ENCODE results near the gene C11orf91. TPM values are rescaled to one million over a fixed set of nuclear protein-coding genes. Genes with fewer than 3 reads are reported as not detected.
A peak's percentile ranks its signal among the peaks of the same experiment; 100 is the strongest.

The C11orf91 gene
- total RNA-seq, 1 experiment from 2014 or later, result 0.22 TPM

DNA sequence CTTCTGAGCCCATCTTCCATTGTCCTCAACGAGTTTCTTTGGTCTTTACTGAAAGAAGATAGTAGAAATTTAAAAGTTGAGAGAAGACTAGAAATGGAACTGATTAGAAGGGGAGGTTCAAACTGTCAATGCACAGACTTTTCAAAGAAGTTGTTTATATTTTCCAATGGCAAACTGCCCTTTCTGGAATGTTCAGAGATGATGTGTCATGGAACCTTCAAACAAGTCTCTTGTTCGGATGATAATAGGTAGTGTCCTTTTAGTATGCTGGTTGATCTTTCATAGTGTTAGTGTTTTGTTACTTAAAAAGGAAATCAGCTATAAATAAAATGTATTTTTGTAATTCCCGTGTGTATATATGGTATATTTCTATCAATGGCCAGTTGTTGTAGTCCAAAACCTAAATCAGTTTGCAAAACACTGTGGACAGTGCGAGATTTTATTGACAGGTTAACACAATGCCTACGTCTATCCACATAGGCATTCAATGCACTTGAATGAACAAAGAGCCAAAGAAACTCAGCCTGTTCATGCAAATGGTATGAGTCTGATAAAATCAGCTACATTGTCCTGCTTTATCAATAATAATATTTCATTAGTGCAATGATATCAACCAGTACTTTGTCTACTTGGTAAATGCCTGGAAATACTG is 30.9 kb downstream of the C11orf91 start (continued):
- TF ChIP-seq ZNF219 (CRISPR knock-in tag; IDR thresholded peaks at IDR 0.05; ENCODE audit: borderline replicate concordance), result no peak
- TF ChIP-seq ZNF263 (CRISPR knock-in tag; IDR thresholded peaks at IDR 0.05; ENCODE audit: low read depth), result no peak
- TF ChIP-seq TCF7 (CRISPR knock-in tag; IDR thresholded peaks at IDR 0.05; ENCODE audit: low read depth), result no peak
- TF ChIP-seq, protein P1, sequence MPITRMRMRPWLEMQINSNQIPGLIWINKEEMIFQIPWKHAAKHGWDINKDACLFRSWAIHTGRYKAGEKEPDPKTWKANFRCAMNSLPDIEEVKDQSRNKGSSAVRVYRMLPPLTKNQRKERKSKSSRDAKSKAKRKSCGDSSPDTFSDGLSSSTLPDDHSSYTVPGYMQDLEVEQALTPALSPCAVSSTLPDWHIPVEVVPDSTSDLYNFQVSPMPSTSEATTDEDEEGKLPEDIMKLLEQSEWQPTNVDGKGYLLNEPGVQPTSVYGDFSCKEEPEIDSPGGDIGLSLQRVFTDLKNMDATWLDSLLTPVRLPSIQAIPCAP (CRISPR knock-in tag; IDR thresholded peaks at IDR 0.05), result no peak
- TF ChIP-seq, protein P2, sequence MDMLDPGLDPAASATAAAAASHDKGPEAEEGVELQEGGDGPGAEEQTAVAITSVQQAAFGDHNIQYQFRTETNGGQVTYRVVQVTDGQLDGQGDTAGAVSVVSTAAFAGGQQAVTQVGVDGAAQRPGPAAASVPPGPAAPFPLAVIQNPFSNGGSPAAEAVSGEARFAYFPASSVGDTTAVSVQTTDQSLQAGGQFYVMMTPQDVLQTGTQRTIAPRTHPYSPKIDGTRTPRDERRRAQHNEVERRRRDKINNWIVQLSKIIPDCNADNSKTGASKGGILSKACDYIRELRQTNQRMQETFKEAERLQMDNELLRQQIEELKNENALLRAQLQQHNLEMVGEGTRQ (CRISPR knock-in tag; IDR thresholded peaks at IDR 0.05), result no peak

DNA sequence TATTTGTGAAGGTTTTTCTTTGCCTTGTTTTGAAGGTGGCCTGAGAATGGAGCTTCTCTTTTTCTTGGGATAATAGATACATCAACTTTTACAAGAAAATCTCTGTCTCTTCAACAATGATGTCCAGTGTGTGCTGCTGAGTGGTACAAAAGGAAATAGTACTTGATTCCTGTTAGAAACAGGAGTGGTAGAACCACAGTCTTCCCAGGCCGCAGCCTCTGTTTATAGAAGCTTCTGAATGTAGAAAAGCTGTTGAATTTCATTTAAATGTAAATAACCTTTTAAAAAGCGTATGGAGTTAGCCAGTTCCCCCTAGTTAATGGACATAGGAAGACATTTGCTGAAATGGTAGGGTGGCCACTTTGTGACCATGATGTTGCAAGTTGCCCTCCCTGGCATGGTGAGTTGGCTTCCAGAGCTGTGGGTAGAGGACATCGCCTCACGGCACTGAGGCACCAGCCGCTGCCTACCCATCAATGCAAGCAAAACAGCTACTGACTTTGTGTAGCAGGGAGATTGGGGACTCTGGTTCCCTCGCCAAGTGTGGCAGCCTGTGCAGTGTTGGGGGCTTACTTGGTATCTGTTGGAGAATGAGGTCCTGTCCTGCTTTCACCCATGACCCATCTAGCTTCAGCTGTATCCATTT is 31.6 kb downstream of the C11orf91 start:
- Mint-ChIP-seq H3K36me3 (peaks cover 9% of the 10 kb centered on the region), H3K27ac (peak overlapping the region; percentile 50; the same call in 1 of the 2 replicates), H3K4me1 (peaks cover 51% of the 10 kb centered on the region), H3K9me3 (peaks cover 16% of the 10 kb centered on the region), H3K4me3 (no peak overlapping the region), H3K27me3 (ENCODE audit: low read depth) (no peaks in the 10 kb centered on the region)
- DNase-seq (ENCODE audit: low spot score) (no peak), ATAC-seq (no peak)
- CTCF ChIA-PET, result interaction anchor here (1.2 kb wide), 1 partner anchor 74 kb away, joined by 3 read pairs; no protein-coding TSS in a partner anchor
- TF ChIP-seq, protein P3, sequence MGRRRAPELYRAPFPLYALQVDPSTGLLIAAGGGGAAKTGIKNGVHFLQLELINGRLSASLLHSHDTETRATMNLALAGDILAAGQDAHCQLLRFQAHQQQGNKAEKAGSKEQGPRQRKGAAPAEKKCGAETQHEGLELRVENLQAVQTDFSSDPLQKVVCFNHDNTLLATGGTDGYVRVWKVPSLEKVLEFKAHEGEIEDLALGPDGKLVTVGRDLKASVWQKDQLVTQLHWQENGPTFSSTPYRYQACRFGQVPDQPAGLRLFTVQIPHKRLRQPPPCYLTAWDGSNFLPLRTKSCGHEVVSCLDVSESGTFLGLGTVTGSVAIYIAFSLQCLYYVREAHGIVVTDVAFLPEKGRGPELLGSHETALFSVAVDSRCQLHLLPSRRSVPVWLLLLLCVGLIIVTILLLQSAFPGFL (CRISPR knock-in tag; IDR thresholded peaks at IDR 0.05; ENCODE audit: borderline replicate concordance), result no peak
- TF ChIP-seq SMAD3 (CRISPR knock-in tag; IDR thresholded peaks at IDR 0.05; ENCODE audit: borderline replicate concordance) (no peak), NR2C2 (CRISPR knock-in tag; IDR thresholded peaks at IDR 0.05) (no peak), ATF1 (CRISPR knock-in tag; IDR thresholded peaks at IDR 0.05) (no peak), ZNF416 (CRISPR knock-in tag; IDR thresholded peaks at IDR 0.05) (no peak), CREM (CRISPR knock-in tag; IDR thresholded peaks at IDR 0.05) (no peak), IRF2 (CRISPR knock-in tag; IDR thresholded peaks at IDR 0.05; ENCODE audit: borderline replicate concordance, low read depth) (no peak), PRRX2 (CRISPR knock-in tag; IDR thresholded peaks at IDR 0.05) (no peak), ESRRA (CRISPR knock-in tag; IDR thresholded peaks at IDR 0.05; ENCODE audit: borderline replicate concordance) (no peak), RELA (CRISPR knock-in tag; IDR thresholded peaks at IDR 0.05; ENCODE audit: borderline replicate concordance) (no peak), ETV6 (CRISPR knock-in tag; IDR thresholded peaks at IDR 0.05) (no peak), FOXK1 (CRISPR knock-in tag; IDR thresholded peaks at IDR 0.05) (no peak), NFATC4 (CRISPR knock-in tag; IDR thresholded peaks at IDR 0.05) (no peak)
- TF ChIP-seq, protein P4, sequence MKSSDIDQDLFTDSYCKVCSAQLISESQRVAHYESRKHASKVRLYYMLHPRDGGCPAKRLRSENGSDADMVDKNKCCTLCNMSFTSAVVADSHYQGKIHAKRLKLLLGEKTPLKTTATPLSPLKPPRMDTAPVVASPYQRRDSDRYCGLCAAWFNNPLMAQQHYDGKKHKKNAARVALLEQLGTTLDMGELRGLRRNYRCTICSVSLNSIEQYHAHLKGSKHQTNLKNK (CRISPR knock-in tag; IDR thresholded peaks at IDR 0.05), result no peak
- TF ChIP-seq, protein P2 (CRISPR knock-in tag; IDR thresholded peaks at IDR 0.05), result no peak
- TF ChIP-seq, protein P5, sequence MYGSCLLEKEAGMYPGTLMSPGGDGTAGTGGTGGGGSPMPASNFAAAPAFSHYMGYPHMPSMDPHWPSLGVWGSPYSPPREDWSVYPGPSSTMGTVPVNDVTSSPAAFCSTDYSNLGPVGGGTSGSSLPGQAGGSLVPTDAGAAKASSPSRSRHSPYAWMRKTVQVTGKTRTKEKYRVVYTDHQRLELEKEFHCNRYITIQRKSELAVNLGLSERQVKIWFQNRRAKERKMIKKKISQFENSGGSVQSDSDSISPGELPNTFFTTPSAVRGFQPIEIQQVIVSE (CRISPR knock-in tag; IDR thresholded peaks at IDR 0.05; ENCODE audit: borderline replicate concordance), result no peak
- TF ChIP-seq, protein P6, sequence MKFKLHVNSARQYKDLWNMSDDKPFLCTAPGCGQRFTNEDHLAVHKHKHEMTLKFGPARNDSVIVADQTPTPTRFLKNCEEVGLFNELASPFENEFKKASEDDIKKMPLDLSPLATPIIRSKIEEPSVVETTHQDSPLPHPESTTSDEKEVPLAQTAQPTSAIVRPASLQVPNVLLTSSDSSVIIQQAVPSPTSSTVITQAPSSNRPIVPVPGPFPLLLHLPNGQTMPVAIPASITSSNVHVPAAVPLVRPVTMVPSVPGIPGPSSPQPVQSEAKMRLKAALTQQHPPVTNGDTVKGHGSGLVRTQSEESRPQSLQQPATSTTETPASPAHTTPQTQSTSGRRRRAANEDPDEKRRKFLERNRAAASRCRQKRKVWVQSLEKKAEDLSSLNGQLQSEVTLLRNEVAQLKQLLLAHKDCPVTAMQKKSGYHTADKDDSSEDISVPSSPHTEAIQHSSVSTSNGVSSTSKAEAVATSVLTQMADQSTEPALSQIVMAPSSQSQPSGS (CRISPR knock-in tag; IDR thresholded peaks at IDR 0.05; ENCODE audit: borderline replicate concordance, low read depth), result no peak
- TF ChIP-seq, protein P7, sequence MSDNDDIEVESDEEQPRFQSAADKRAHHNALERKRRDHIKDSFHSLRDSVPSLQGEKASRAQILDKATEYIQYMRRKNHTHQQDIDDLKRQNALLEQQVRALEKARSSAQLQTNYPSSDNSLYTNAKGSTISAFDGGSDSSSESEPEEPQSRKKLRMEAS (CRISPR knock-in tag; IDR thresholded peaks at IDR 0.05), result no peak
- TF ChIP-seq, protein P8, sequence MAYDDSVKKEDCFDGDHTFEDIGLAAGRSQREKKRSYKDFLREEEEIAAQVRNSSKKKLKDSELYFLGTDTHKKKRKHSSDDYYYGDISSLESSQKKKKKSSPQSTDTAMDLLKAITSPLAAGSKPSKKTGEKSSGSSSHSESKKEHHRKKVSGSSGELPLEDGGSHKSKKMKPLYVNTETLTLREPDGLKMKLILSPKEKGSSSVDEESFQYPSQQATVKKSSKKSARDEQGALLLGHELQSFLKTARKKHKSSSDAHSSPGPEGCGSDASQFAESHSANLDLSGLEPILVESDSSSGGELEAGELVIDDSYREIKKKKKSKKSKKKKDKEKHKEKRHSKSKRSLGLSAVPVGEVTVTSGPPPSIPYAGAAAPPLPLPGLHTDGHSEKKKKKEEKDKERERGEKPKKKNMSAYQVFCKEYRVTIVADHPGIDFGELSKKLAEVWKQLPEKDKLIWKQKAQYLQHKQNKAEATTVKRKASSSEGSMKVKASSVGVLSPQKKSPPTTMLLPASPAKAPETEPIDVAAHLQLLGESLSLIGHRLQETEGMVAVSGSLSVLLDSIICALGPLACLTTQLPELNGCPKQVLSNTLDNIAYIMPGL (CRISPR knock-in tag; IDR thresholded peaks at IDR 0.05), result no peak
- TF ChIP-seq, protein P9, sequence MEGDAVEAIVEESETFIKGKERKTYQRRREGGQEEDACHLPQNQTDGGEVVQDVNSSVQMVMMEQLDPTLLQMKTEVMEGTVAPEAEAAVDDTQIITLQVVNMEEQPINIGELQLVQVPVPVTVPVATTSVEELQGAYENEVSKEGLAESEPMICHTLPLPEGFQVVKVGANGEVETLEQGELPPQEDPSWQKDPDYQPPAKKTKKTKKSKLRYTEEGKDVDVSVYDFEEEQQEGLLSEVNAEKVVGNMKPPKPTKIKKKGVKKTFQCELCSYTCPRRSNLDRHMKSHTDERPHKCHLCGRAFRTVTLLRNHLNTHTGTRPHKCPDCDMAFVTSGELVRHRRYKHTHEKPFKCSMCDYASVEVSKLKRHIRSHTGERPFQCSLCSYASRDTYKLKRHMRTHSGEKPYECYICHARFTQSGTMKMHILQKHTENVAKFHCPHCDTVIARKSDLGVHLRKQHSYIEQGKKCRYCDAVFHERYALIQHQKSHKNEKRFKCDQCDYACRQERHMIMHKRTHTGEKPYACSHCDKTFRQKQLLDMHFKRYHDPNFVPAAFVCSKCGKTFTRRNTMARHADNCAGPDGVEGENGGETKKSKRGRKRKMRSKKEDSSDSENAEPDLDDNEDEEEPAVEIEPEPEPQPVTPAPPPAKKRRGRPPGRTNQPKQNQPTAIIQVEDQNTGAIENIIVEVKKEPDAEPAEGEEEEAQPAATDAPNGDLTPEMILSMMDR (IDR thresholded peaks at IDR 0.05), result no peak
- POLR2A ChIA-PET, result no interaction called here
